HG02759 (cell line): ENCODE data around the gene PHETA2.
"Not testable (repeated sequence)": the region's sequence is repeated elsewhere in the genome, so short reads cannot be mapped to it uniquely, and the experiment has no call there.

Experiments
- ATAC-seq: cut with Tn5 transposase; IDR thresholded peaks from one replicate; pipeline ENCODE4 v1.9.1; 2021; ENCODE audit warnings: mild to moderate bottlenecking, moderate library complexity; ENCODE audit not compliant: unreplicated experiment

Gene PHETA2

GRCh38 chr22:42069801-42070516, 4.1 kb upstream of the PHETA2 start:
- peak; percentile 10 for ATAC-seq

DNA sequence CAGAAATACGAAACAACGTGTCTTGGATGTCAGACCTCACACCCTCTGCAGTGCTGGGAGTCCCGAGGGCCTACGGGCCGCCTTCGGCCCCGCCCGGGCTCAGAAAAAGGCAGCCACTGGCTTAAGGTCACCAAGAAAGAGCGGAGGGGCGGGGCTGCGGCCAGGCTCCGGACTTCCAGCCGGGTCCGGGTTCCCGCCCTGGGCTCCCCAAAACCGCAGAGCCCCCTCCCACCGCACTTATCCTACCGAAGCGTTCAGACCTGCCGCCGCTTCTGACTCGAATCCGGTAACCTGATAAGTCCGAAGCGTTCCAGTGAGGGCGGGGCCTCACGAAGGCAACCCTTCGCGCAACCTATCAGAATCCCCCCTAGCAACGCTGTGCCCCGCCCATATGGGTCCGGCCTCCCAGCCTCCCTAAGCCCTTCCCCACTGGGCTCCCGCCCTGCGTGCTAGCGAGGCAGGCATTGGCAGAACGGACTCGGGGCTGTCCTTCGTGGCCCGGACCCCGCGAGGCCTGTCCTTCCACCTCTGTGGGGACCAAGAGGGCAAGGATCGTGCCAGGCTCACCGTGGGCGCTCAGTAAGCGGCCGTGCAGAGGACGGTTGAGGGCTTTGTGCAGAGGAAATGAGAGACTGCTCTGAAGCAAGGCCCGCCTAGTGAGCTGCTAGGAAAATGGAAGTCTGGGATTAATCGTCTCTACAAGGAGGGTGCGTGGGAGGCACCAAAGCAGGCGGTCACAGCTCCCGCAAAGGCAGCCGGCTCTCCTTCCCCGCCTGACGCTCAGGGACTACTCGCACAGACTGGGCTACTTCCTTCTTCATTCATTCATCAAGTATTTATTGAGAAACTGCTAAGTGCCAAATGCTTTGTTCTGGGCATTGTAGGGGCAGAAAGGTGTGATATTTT, 3.3 kb upstream of the PHETA2 start, which contains the start of gene NAGA:
TSS of gene NAGA (minus strand) at position 296 of the 906 bp plus-strand sequence. CDS start 515 bp downstream, outside the sequence.
- ATAC-seq, result peak; percentile 91

- not testable (repeated sequence) for ATAC-seq
Observed at GRCh38 chr22:42071508-42071907, 2.5 kb upstream of the PHETA2 start.

DNA sequence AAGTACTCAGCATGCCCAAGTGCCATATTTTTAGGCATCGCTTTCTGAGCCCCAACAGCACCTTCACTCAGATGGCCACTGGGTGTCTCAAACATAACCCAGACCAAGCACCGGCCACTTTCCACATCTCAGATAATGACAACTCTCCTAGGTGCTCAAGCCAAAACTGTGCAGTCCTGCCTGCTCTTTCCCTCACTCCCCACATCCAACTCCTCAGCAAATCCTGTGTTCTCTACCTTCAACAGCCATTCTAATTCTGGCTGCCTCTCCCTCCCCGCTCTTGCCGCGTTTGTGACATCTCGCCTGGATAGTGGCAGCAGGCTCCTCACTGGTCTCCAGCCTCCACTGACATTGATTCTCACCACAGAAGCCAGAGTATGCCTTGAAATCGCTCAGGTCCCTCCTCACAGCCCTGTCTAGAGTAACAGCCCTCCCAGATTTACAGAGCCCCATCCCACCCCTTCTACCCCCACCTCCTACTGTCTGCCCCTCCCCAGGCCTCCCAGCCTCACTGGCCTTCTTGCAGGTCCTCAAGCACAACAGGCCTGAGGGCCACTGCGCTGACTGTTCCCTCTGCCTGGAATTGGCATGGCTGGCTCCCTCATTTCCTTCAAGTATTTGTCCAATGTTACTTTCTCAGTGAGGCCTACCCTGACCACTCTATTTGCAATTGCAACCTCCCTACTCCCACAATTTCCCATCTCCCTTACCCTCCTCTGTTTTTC, 1.3 kb upstream of the PHETA2 start:
- ATAC-seq, result no peak

DNA sequence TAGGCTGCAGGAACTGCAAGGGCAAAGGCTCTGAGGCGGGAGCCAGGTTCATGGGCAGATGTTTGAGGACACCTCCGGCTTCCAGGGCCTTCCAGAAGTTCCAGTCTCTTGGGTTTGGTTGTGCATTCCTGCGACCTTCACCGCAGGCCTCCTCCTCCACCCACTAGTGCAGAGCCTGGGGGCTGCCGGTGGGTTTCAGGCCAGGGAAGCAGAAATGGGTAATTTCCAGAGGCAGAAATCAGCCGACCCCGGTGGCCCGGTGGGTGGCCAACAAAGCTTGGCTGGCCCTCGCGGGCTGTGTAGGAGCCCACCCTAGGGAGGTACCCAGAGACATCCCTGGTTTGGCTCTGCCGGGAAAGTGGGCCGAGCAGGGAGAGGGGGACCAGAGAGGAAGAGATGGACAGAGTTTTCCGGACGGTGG, 417 bp upstream of the PHETA2 start:
- ATAC-seq, result no peak

DNA sequence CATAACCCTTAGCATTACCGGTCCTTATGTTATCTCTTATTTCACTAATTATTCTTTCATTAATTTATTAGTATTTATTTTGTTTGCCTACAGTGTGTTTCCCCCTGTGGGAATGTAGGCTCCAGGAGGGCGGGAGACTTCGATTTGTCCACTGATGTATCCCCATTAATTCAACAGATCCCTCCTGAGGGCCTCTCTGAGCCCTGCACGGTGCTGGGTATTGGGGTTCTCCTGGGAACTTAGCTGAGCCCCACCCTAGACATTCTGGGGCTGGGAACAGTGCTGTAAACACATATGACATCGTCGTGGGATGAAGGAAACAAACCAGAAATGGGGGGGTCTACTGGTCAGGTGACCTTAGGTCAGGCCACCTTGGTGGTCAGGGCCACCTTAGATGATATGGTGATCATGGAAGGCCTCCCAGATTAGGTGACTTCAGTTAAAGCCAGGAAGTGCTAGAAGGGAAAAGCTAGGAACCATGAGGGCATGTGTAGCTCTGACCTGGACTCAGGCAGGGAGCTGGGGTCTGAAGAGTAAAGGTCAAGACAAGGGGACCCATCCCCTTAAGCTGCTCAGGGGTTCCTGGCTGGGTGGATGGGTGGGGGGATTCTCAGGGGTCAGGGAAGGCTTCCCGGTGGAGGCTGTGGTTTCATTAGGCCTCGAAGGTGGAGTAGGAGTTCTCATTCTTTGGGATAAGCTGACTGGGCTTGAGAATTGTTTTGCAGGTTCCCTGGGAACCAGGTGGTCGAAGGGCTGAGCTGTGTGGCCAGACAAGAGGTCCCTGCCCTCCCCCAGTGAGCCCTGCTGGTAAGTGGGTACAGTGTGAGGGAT, 1.0 kb downstream of the PHETA2 start:
- ATAC-seq, result no peak

- no peak for ATAC-seq
Observed at GRCh38 chr22:42076764-42077485, 2.9 kb downstream of the PHETA2 start.

GRCh38 chr22:42077486-42078125, 3.6 kb downstream of the PHETA2 start:
- ATAC-seq, result no peak

DNA sequence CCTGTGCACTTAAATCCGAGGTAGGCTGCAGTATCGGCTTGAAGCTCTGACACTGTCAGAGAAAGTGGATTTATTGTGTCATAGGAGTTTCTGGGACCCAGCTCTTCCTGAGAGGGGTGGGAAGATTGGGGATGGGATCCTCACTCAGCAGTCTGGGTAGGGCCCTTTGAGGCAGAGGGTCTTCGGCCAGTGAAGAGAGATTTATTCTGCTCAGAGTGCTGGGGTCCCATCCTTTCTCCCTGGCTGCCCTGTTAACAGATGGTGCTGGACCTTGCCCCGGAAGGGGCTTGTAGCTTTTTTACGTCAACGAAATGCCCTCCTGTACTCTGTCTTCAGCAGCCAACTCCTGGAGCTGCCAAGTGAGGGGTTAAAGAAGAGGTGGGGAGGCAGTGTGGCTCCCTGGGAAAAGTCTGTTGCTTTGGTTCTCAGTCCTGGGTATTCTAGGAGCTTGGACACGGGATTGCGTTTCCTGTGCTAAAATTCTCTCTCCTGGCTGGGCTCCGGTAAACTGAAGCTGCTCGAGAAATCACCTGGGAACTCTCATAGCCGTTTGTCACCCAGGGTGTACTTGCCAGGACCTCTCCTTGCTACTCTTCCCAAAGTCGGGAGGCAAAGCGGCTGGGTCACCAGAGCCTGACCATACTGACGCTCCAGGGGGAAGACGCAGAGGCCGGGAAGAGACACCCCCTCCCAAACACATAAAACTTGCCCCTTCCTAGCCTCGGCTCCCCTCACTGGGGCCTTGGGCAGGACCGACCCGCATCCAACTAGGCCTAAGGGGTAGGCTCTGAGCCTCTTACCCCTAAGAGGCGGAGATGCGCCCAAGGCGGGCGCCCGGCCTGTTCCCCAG, 4.6 kb downstream of the PHETA2 start:
- peak; percentile 4 for ATAC-seq

GRCh38 chr22:42079319-42080251, 5.5 kb downstream of the PHETA2 start, which contains the start of gene SMDT1:
TSS of gene SMDT1 (plus strand) at chr22:42079700. CDS start at chr22:42079769, 69 bp downstream.
- peak; percentile 82 for ATAC-seq

- ATAC-seq, result no peak
Observed at GRCh38 chr22:42080287-42080686, 6.2 kb downstream of the PHETA2 start.

DNA sequence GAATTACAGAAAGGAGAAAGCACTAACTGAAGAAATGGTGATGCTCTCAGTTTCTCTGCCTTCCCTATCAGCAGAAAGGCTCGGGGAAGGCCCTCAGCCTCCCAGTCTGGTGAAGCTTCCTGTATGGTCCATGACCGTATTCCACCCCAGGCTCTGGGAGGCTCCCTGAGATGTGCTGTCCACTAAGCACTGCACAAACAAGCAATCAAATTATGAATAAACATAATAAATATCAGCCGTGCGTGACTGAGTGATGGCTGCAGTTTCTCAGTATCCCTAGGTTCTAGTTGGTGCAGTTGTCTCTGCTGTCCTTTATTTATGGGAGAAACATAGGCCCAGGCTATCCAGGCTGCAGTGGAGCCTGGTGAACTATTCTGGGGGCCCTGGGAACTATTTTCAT, 9.1 kb downstream of the PHETA2 start:
- ATAC-seq, result no peak

DNA sequence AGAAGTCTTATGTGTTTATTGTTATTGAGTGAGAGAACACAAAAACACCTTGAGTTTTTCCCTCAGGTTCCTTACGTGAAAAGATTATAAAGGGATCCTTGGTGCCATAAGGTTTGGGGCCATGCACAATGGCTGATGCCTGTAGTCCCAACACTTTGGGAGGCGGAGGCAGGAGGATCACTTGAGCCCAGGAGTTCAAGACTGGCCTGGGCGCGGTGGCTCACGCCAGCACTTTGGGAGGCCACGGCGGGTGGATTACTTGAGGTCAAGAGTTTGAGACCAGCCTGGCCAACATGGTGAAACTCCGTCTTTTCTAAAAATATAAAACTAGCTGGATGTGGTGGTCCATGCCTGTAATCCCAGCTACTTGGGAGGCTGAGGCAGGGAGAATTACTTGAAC, 10.8 kb downstream of the PHETA2 start:
- no peak for ATAC-seq

DNA sequence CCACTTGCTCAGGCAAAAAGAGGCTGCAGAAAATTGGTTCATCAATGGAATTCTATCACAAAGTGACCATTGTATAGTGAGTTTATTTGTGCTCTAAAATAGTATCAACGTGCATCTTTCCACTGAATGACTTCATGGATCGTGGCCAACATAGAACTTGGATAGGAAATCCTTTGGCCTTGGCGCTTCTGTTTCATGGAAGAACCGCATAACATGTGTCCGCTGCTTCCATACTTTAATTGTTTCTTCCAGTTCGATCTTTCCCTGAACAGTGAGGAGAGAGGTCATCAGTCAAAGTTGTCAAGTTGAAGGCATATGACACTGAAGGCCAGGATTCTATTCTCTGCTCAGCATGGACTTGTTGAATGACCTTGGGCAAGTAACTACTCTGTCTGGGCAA, 12.0 kb downstream of the PHETA2 start:
- ATAC-seq, result no peak

GRCh38 chr22:42090596-42091454, 16.8 kb downstream of the PHETA2 start, which contains the start of gene NDUFA6:
TSS of gene NDUFA6 (minus strand) at chr22:42090772. CDS start at chr22:42090744, 28 bp downstream.
- peak; percentile 94 for ATAC-seq

GRCh38 chr22:42091455-42091782, 17.4 kb downstream of the PHETA2 start:
- ATAC-seq, result no peak
